ENCODE results near the gene CUEDC1.

The CUEDC1 gene

GRCh38 chr17:57915985-57916757 is 39.0 kb downstream of the CUEDC1 start:
- peak; percentile 91 for DNase-seq (ENCODE audit: low spot score)

GRCh38 chr17:57915544-57915943 is 39.7 kb downstream of the CUEDC1 start:
- DNase-seq (ENCODE audit: low spot score): no peak

- DNase-seq (ENCODE audit: low spot score): no peak
These were observed 40.7 kb downstream of the CUEDC1 start for GRCh38 chr17:57914273-57915142.

- no peak for DNase-seq (ENCODE audit: low spot score)
These were observed 41.5 kb downstream of the CUEDC1 start for GRCh38 chr17:57913575-57914272.

- peak; percentile 91 for DNase-seq (ENCODE audit: low spot score)
These were observed 43.2 kb downstream of the CUEDC1 start for GRCh38 chr17:57911834-57912673.

GRCh38 chr17:57910462-57911420 is 44.5 kb downstream of the CUEDC1 start:
- no peak for DNase-seq (ENCODE audit: low spot score)

- DNase-seq (ENCODE audit: low spot score): no peak
These were observed 45.7 kb downstream of the CUEDC1 start for GRCh38 chr17:57909551-57909950.

GRCh38 chr17:57908278-57908677 is 46.9 kb downstream of the CUEDC1 start:
- DNase-seq (ENCODE audit: low spot score): no peak

- peak; percentile 84 for DNase-seq (ENCODE audit: low spot score)
These were observed 48.3 kb downstream of the CUEDC1 start for GRCh38 chr17:57906910-57907309.

- no peak for DNase-seq (ENCODE audit: low spot score)
These were observed 49.2 kb downstream of the CUEDC1 start for GRCh38 chr17:57905875-57906455.

GRCh38 chr17:57903961-57904360 is 51.3 kb downstream of the CUEDC1 start:
- DNase-seq (ENCODE audit: low spot score): no peak

- no peak for DNase-seq (ENCODE audit: low spot score)
These were observed 52.1 kb downstream of the CUEDC1 start for GRCh38 chr17:57902800-57903759.

- no peak for DNase-seq (ENCODE audit: low spot score)
These were observed 53.0 kb downstream of the CUEDC1 start for GRCh38 chr17:57902117-57902799.

- no peak for DNase-seq (ENCODE audit: low spot score)
These were observed 54.0 kb downstream of the CUEDC1 start for GRCh38 chr17:57900991-57901743.

- DNase-seq (ENCODE audit: low spot score): no peak
These were observed 55.4 kb downstream of the CUEDC1 start for GRCh38 chr17:57899822-57900221.

- no peak for DNase-seq (ENCODE audit: low spot score)
These were observed 55.8 kb downstream of the CUEDC1 start for GRCh38 chr17:57899391-57899790.

- DNase-seq (ENCODE audit: low spot score): peak; percentile 95
These were observed 56.5 kb downstream of the CUEDC1 start for GRCh38 chr17:57898487-57899311.

Measured in ecto neural progenitor cell (in vitro differentiated cells).